ENCODE measurements around the gene IDI2. TPM values are rescaled to one million over a fixed set of nuclear protein-coding genes. Genes with fewer than 3 reads are reported as not detected.

IDI2 gene
- total and polyA plus RNA-seq, 2 of the 13 experiments (the other 11 are each of a cell fraction or from before 2014, with no cell fraction given), result not detected

GRCh38 chr10:1048349-1048731 is 22.7 kb upstream of the IDI2 start (continued):
- TF ChIP-seq DMTF1 (CRISPR knock-in tag; IDR thresholded peaks at IDR 0.05) (no peak), NR2F1 (CRISPR knock-in tag; IDR thresholded peaks at IDR 0.05) (no peak), HIVEP1 (CRISPR knock-in tag; IDR thresholded peaks at IDR 0.05) (0 out of 2 replicates have a peak, but pooled peaks have one; percentile 19), ZNF607 (CRISPR knock-in tag; IDR thresholded peaks at IDR 0.05; ENCODE audit: borderline replicate concordance) (no peak), HOXA5 (CRISPR knock-in tag; IDR thresholded peaks at IDR 0.05) (no peak), ZMAT3 (CRISPR knock-in tag; conservative IDR thresholded peaks at IDR 0.05) (no peak), ATF5 (CRISPR knock-in tag; IDR thresholded peaks at IDR 0.05; ENCODE audit: low read depth) (0 out of 2 replicates have a peak, but pooled peaks have one; percentile 22), THAP11 (CRISPR knock-in tag; IDR thresholded peaks at IDR 0.05) (no peak), ZKSCAN1 (IDR thresholded peaks at IDR 0.05; ENCODE audit: low read length) (no peak), TERF1 (CRISPR knock-in tag; IDR thresholded peaks at IDR 0.05) (no peak), FOXM1 (CRISPR knock-in tag; IDR thresholded peaks at IDR 0.05) (no peak), ZBTB7A (CRISPR knock-in tag; IDR thresholded peaks at IDR 0.05) (0 out of 2 replicates have a peak, but pooled peaks have one; percentile 0), ZNF816 (CRISPR knock-in tag; IDR thresholded peaks at IDR 0.05; ENCODE audit: borderline replicate concordance) (0 out of 2 replicates have a peak, but pooled peaks have one; percentile 79), THAP7 (CRISPR knock-in tag; IDR thresholded peaks at IDR 0.05) (peak; percentile 7; the same call in 1 of the 2 replicates), PTBP1 (IDR thresholded peaks at IDR 0.05; ENCODE audit: low read depth, low read length, poor library complexity, severe bottlenecking) (no peak), REXO4 (CRISPR knock-in tag; IDR thresholded peaks at IDR 0.05; ENCODE audit: borderline replicate concordance) (0 out of 2 replicates have a peak, but pooled peaks have one; percentile 53), ZNF253 (CRISPR knock-in tag; IDR thresholded peaks at IDR 0.05; ENCODE audit: borderline replicate concordance) (no peak; the same call in 1 of the 2 replicates), AKAP8 (CRISPR knock-in tag; IDR thresholded peaks at IDR 0.05) (no peak), ZNF124 (CRISPR knock-in tag; IDR thresholded peaks at IDR 0.05) (no peak), MYNN (CRISPR knock-in tag; IDR thresholded peaks at IDR 0.05; ENCODE audit: low read depth) (no peak), ZFP82 (CRISPR knock-in tag; IDR thresholded peaks at IDR 0.05; ENCODE audit: borderline replicate concordance) (peak; percentile 54; the same call in 1 of the 2 replicates), THAP8 (CRISPR knock-in tag; IDR thresholded peaks at IDR 0.05; ENCODE audit: borderline replicate concordance) (no peak), BCL6 (CRISPR knock-in tag; IDR thresholded peaks at IDR 0.05) (0 out of 2 replicates have a peak, but pooled peaks have one; percentile 4), ZNF275 (CRISPR knock-in tag; IDR thresholded peaks at IDR 0.05; ENCODE audit: borderline replicate concordance) (no peak)
